ENCODE data around the gene INPP4B. TPM values are rescaled to one million over a fixed set of nuclear protein-coding genes. Genes with fewer than 3 reads are reported as not detected.

Gene INPP4B
- total and polyA plus RNA-seq, 2 donors (not counting 1 experiment from before 2014, with no cell fraction given) = 0.03 TPM; not detected in 1

- H3K4me1 Mint-ChIP-seq = no peaks in the 10 kb centered on the region
- H3K9ac ChIP-seq (ENCODE audit: low read length) = no peak overlapping the region
- no peaks in the 10 kb centered on the region for H3K9me3 Mint-ChIP-seq (ENCODE audit: insufficient read depth)
- intact Hi-C loops (cut with micrococcal nuclease) = loop anchor here (10.0 kb wide), 1 partner anchor 1862 kb away; no protein-coding TSS in a partner anchor
- no peak overlapping the region for H3K27ac ChIP-seq (ENCODE audit: low read length in 2 of 2)
- no peaks in the 10 kb centered on the region for H4K20me1 ChIP-seq (ENCODE audit: control insufficient read depth, insufficient read depth, low read length, poor library complexity, severe bottlenecking)
- H3K4me3 Mint-ChIP-seq = no peak overlapping the region
- no peaks in the 10 kb centered on the region for H3K4me1 ChIP-seq (ENCODE audit: control insufficient read depth in 2 of 2, insufficient read depth in 2 of 2, low read length in 2 of 2)
- no peaks in the 10 kb centered on the region for H3K27me3 ChIP-seq (replicated peaks in 1 of 4; ENCODE audit: control extremely low read depth in 1 of 4, control insufficient read depth in 3 of 4, insufficient read depth in 4 of 4, low read length in 3 of 4)
- ATAC-seq (ENCODE audit: low read depth) (no peak), DNase-seq (no peak)
- no CpG with 5 or more reads among the region's 3 CpGs for WGBS (ENCODE audit: insufficient coverage)
- H3K79me2 ChIP-seq (ENCODE audit: control insufficient read depth, insufficient read depth, low read length) = no peaks in the 10 kb centered on the region
- TF ChIP-seq CTCF (IDR thresholded peaks at IDR 0.05) = no peak
- TF ChIP-seq EZH2 (IDR thresholded peaks at IDR 0.05; ENCODE audit: borderline replicate concordance, insufficient read depth, low read depth, low read length, poor library complexity, severe bottlenecking) = no peak
- ChIA-PET POLR2A (no interaction called here), CTCF (no interaction called here)
- no peaks in the 10 kb centered on the region for H3K9me3 ChIP-seq (ENCODE audit: control extremely low read depth in 1 of 3, control insufficient read depth in 2 of 3, insufficient read depth in 1 of 3, low read length in 2 of 3)
- H2AFZ ChIP-seq (ENCODE audit: insufficient read depth, low read depth, low read length, poor library complexity, severe bottlenecking) = no peak overlapping the region
- no peak overlapping the region for H3K4me2 ChIP-seq (replicated peaks; ENCODE audit: low read depth, low read length, poor library complexity, severe bottlenecking)
- no peaks in the 10 kb centered on the region for H3K27me3 Mint-ChIP-seq
- H3K4me3 ChIP-seq (ENCODE audit: control extremely low read depth in 1 of 5, extremely low read depth in 1 of 5, insufficient read depth in 1 of 5, low read depth in 2 of 5, low read length in 4 of 5) = no peak overlapping the region
- no peak overlapping the region for H3K27ac Mint-ChIP-seq
- no peaks in the 10 kb centered on the region for H3K36me3 ChIP-seq (replicated peaks in 1 of 2; ENCODE audit: control extremely low read depth in 1 of 2, control insufficient read depth in 1 of 2, extremely low read depth in 1 of 2, insufficient read depth in 2 of 2, low read length in 1 of 2)
Observed at GRCh38 chr4:142727149-142727548, 119.0 kb downstream of the INPP4B start.

GRCh38 chr4:142725886-142726285, 120.2 kb downstream of the INPP4B start:
- no peaks in the 10 kb centered on the region for H3K9me3 Mint-ChIP-seq (ENCODE audit: insufficient read depth)
- H4K20me1 ChIP-seq (ENCODE audit: control insufficient read depth, insufficient read depth, low read length, poor library complexity, severe bottlenecking) = no peaks in the 10 kb centered on the region
- H3K4me1 ChIP-seq (ENCODE audit: control insufficient read depth in 2 of 2, insufficient read depth in 2 of 2, low read length in 2 of 2) = no peaks in the 10 kb centered on the region
- no peaks in the 10 kb centered on the region for H3K4me1 Mint-ChIP-seq
- no peaks in the 10 kb centered on the region for H3K36me3 ChIP-seq (replicated peaks in 1 of 2; ENCODE audit: control extremely low read depth in 1 of 2, control insufficient read depth in 1 of 2, extremely low read depth in 1 of 2, insufficient read depth in 2 of 2, low read length in 1 of 2)
- intact Hi-C loops (cut with micrococcal nuclease) = loop anchor here (10.0 kb wide), 1 partner anchor 1861 kb away; no protein-coding TSS in a partner anchor
- H3K9ac ChIP-seq (ENCODE audit: low read length) = no peak overlapping the region
- ATAC-seq (ENCODE audit: low read depth) (no peak), DNase-seq (no peak)
- TF ChIP-seq EZH2 (IDR thresholded peaks at IDR 0.05; ENCODE audit: borderline replicate concordance, insufficient read depth, low read depth, low read length, poor library complexity, severe bottlenecking) (no peak), CTCF (IDR thresholded peaks at IDR 0.05) (no peak)
- H3K27me3 ChIP-seq (replicated peaks in 1 of 4; ENCODE audit: control extremely low read depth in 1 of 4, control insufficient read depth in 3 of 4, insufficient read depth in 4 of 4, low read length in 3 of 4) = no peaks in the 10 kb centered on the region
- H3K4me3 ChIP-seq (ENCODE audit: control extremely low read depth in 1 of 5, extremely low read depth in 1 of 5, insufficient read depth in 1 of 5, low read depth in 2 of 5, low read length in 4 of 5) = no peak overlapping the region
- no peak overlapping the region for H3K4me2 ChIP-seq (replicated peaks; ENCODE audit: low read depth, low read length, poor library complexity, severe bottlenecking)
- no peaks in the 10 kb centered on the region for H3K9me3 ChIP-seq (ENCODE audit: control extremely low read depth in 1 of 3, control insufficient read depth in 2 of 3, insufficient read depth in 1 of 3, low read length in 2 of 3)
- no peak overlapping the region for H3K4me3 Mint-ChIP-seq
- H2AFZ ChIP-seq (ENCODE audit: insufficient read depth, low read depth, low read length, poor library complexity, severe bottlenecking) = no peak overlapping the region
- WGBS (ENCODE audit: insufficient coverage) = no CpG with 5 or more reads among the region's 2 CpGs
- ChIA-PET POLR2A (no interaction called here), CTCF (no interaction called here)
- H3K27me3 Mint-ChIP-seq = no peaks in the 10 kb centered on the region
- H3K27ac Mint-ChIP-seq = no peak overlapping the region
- H3K79me2 ChIP-seq (ENCODE audit: control insufficient read depth, insufficient read depth, low read length) = no peaks in the 10 kb centered on the region
- no peak overlapping the region for H3K27ac ChIP-seq (ENCODE audit: low read length in 2 of 2)

Measured in B cell (primary cell).